MM.1S (cell line): ENCODE measurements around the gene TP73.

Source experiments
- CTCF ChIP-seq: fragments of 300-600 bp; sonication (generic); IDR thresholded peaks from 2 replicates; pipeline ENCODE4 v1.5.1; 2016; ENCODE audit warnings: antibody characterized with exemption, low read length, mixed read lengths
- EZH2 ChIP-seq: fragments of 300-600 bp; sonication (generic); optimal IDR thresholded peaks from 2 replicates; pipeline ENCODE3; 2017; ENCODE audit warnings: low read depth, mild to moderate bottlenecking, antibody characterized with exemption, low read length, mixed read lengths

- no peak for TF ChIP-seq EZH2
- no peak for TF ChIP-seq CTCF
Observed at GRCh38 chr1:3668585-3669300, 16.4 kb downstream of the TP73 start.
